ENCODE data around the gene SPG11. TPM values are rescaled to one million over a fixed set of nuclear protein-coding genes. Genes with fewer than 3 reads are reported as not detected.
"Not testable (repeated sequence)": the region's sequence is repeated elsewhere in the genome, so short reads cannot be mapped to it uniquely, and the experiment has no call there.

Gene SPG11
- total and polyA plus RNA-seq, 8 donors = 21.6 to 61.1 (median 35.2) TPM

- Histone ChIP-seq H3K4me3 (no peak overlapping the region), H3K27ac (no peak overlapping the region), H3K36me3 (peaks cover 0 to 39% (median 18%) of the 10 kb centered on the region in 3 donors), H3K9me3 (no peaks in the 10 kb centered on the region), H3K27me3 (no peaks in the 10 kb centered on the region), H3K4me1 (no peaks in the 10 kb centered on the region)
- no peak for ATAC-seq
- DNase-seq = no peak
- intact Hi-C loops (cut with DNase I) = no loop called here
- no peak for FAIRE-seq
- no peak for TF ChIP-seq CTCF (IDR thresholded peaks at IDR 0.05)
- 95 to 98% methylated on average over 2 of the region's 2 CpGs for WGBS, 2 donors
Measured at GRCh38 chr15:44646460-44646859, 17.0 kb downstream of the SPG11 start.

- H3K36me3 ChIP-seq = peaks cover 0 to 9% (median 9%) of the 10 kb centered on the region in 3 donors
Measured at GRCh38 chr15:44641651-44642050, 21.8 kb downstream of the SPG11 start.

GRCh38 chr15:44636976-44637375 is 26.5 kb downstream of the SPG11 start:
- Histone ChIP-seq H3K27me3 (no peaks in the 10 kb centered on the region), H3K9me3 (no peaks in the 10 kb centered on the region), H3K27ac (no peak overlapping the region), H3K36me3 (peaks cover 0 to 21% (median 7%) of the 10 kb centered on the region in 3 donors), H3K4me1 (no peaks in the 10 kb centered on the region), H3K4me3 (no peak overlapping the region)
- intact Hi-C loops (cut with DNase I) = no loop called here
- ATAC-seq = no peak
- TF ChIP-seq CTCF (IDR thresholded peaks at IDR 0.05) = no peak
- no peak for DNase-seq
- WGBS, 2 donors = 86 to 90% methylated on average over 1 of the region's 1 CpG
- FAIRE-seq = no peak

More at GRCh38 chr15:44641651-44642050, 21.8 kb downstream of the SPG11 start:
- ATAC-seq (no peak), FAIRE-seq (no peak), DNase-seq (no peak)
- 64 to 68% methylated on average over 4 of the region's 4 CpGs for WGBS, 2 donors
- no peak overlapping the region for H3K4me3 ChIP-seq
- intact Hi-C loops (cut with DNase I) = no loop called here
- no peaks in the 10 kb centered on the region for H3K9me3 ChIP-seq
- no peaks in the 10 kb centered on the region for H3K4me1 ChIP-seq
- no peaks in the 10 kb centered on the region for H3K27me3 ChIP-seq
- TF ChIP-seq CTCF (IDR thresholded peaks at IDR 0.05) = no peak
- no peak overlapping the region for H3K27ac ChIP-seq

GRCh38 chr15:44633603-44634002 is 29.9 kb downstream of the SPG11 start:
- FAIRE-seq = no peak
- Histone ChIP-seq H3K9me3 (no peaks in the 10 kb centered on the region), H3K27me3 (no peaks in the 10 kb centered on the region), H3K36me3 (peaks cover 0 to 40% (median 15%) of the 10 kb centered on the region in 3 donors), H3K27ac (no peak overlapping the region), H3K4me1 (no peaks in the 10 kb centered on the region), H3K4me3 (no peak overlapping the region)
- intact Hi-C loops (cut with DNase I) = no loop called here
- ATAC-seq = no peak
- no peak for TF ChIP-seq CTCF (IDR thresholded peaks at IDR 0.05)
- no peak for DNase-seq
- 96% methylated on average over 5 of the region's 5 CpGs for WGBS, 2 donors

GRCh38 chr15:44625286-44625685 is 38.2 kb downstream of the SPG11 start:
- H3K4me3 ChIP-seq; H3K27me3 ChIP-seq; H3K4me1 ChIP-seq; FAIRE-seq; H3K27ac ChIP-seq; ATAC-seq; DNase-seq; H3K9me3 ChIP-seq; intact Hi-C loops (cut with DNase I): not testable (repeated sequence)
- 94 to 97% methylated on average over 2 of the region's 2 CpGs for WGBS, 2 donors
- peaks cover 0 to 64% (median 7%) of the 10 kb centered on the region in 3 donors for H3K36me3 ChIP-seq
